Glomerular visceral epithelial cell (primary cell): Measurements from ENCODE around the gene TMPRSS11A.
A peak's percentile ranks its signal among the peaks of the same experiment; 100 is the strongest.

Source experiments
- DNase-seq: peaks from one replicate; pipeline ENCODE4 v3.0.0-alpha.2; 2016; ENCODE audit errors: extremely low spot score

TMPRSS11A gene

GRCh38 chr4:67963356-67963755, at the start of gene TMPRSS11A:
Gene TMPRSS11A (minus strand): TSS chr4:67963493. CDS start chr4:67963393, 100 bp downstream.
- DNase-seq, result no peak

- DNase-seq, result no peak
Observed at GRCh38 chr4:68011684-68012083, 48.4 kb upstream of the TMPRSS11A start.

DNA sequence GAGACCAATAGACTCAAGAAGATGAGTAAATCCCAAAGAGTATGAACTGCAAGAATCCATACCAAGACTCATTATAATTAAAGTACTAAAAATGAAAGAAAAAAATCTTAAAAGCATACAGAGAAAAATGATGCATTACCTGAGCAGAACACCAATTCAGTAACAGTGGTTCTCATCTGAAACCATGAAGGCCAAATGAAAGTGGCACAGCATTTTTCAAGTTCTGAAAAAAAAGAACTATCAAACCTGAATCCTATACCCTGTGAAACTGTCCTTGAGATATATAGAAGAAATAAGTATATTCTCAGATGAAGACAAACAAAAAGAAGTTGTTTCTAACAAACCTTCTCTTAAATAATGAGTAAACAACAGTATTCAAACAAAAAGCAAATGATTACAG, 39.6 kb upstream of the TMPRSS11A start:
- no peak for DNase-seq

DNA sequence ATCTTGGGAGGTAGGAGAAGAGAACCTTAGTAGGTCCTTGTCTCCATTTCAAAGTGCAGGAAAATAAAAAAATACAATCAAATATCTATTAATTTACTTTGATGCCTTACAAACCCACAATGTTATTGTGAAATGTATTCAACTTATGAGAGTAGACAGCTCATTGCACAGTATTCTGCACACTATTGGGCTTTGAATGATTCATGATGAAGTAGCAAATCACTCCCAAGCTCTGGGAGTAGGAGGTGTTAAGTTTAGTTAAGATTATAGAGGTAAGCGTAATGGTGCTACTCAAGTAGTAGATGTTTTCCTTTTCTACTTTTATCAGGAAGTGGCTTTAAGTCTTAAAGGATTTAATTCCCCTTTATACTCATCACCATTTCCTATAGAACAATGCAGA, 32.8 kb upstream of the TMPRSS11A start:
- no peak for DNase-seq

DNA sequence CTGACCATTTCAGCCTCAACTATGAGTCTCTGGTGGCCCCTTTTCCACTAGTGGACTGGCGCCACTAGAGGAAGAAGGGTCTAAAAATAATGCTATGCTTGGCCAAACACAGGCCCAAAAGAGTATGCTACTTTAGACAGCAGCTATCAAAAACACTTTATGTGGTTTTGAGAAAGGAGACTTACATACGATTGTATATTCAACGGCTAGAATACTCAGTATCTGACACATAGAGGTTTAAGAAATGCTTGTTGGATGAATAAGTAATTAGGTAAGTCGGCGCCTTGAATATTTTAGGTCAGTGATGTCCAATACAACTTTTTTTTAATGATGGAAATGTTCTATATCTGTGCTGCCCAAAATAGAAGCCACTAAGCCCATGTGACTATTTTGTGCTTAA, 25.7 kb upstream of the TMPRSS11A start:
- peak; percentile 40 for DNase-seq

- DNase-seq, result peak; percentile 16
Observed at GRCh38 chr4:67983333-67983732, 20.0 kb upstream of the TMPRSS11A start.

DNA sequence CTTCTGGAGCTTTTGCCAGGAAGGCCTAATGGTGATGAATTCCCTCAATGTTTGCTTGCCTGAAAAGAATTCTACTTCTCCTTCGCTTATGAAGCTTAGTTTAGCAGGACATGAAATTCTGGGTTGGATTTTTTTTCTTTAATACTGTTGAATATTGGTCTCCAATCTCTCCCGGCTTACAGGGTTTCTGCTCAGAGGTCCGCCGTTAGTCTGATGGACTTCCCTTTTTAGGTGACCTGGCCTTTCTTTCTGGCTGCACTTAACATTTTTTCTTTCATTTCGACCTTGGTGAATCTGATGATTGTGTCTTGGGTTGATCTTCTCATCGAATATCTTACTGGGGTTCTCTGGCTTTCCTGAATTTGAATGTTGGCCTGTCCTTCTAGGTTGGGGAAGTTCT, 17.2 kb upstream of the TMPRSS11A start:
- DNase-seq, result no peak

DNA sequence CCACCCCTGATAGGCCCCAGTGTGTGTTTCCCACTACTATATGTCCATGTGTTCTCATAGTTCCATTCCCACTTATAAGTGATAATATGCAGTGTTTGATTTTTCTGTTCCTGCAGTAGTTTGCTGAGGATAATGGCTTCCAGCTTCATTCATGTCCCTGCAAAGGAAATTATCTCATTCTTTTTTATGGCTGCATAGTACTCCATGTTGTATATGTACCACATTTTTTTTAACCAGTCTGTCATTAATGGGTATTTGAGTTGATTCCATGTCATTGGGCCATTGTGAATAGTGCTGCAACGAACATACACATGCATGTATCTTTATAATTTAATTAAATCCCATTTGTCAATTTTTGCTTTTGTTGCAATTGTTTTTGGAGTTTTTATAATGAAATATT, 10.3 kb upstream of the TMPRSS11A start:
- no peak for DNase-seq

DNA sequence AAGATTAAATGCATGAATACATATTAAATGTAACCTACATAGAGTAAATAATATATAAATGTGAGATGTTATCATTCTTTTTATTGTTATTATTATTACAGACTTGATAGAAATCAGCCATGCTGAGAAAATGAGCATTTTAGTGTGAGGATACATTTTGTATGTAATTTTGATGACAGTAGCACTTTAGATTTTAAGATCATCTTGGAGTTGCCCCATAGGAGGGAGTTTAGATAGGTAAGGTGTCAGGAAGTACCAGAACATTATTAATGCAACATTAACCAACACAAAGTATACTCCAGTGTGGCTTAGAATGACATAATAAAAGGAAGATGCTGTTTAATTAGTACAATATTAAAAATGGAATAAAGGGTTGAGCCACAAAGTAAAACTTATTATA, 8.4 kb downstream of the TMPRSS11A start:
- no peak for DNase-seq

DNA sequence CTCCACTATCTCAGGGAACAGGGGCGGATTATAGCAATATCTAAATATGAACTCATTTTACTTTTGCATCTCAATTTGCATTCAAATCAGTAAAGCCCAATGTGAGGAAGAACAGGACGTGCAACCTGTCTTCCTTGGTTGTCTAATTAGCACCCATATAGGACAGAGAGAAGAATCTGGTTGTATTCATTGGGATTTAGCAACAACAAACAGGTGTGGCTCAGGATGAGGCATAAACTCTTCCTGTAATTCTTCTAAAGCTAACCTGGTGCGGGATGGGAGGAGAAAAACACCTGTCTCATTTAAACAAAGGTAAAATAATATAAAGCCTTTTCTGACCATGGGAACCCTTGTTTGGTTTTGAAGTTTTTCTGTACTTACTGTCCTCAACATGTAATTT, 22.2 kb downstream of the TMPRSS11A start:
- DNase-seq, result no peak

- no peak for DNase-seq
Observed at GRCh38 chr4:67940506-67940905, 22.8 kb downstream of the TMPRSS11A start.

GRCh38 chr4:67939195-67939594, 24.1 kb downstream of the TMPRSS11A start:
- DNase-seq, result no peak

GRCh38 chr4:67935888-67936287, 27.4 kb downstream of the TMPRSS11A start:
- DNase-seq, result no peak

DNA sequence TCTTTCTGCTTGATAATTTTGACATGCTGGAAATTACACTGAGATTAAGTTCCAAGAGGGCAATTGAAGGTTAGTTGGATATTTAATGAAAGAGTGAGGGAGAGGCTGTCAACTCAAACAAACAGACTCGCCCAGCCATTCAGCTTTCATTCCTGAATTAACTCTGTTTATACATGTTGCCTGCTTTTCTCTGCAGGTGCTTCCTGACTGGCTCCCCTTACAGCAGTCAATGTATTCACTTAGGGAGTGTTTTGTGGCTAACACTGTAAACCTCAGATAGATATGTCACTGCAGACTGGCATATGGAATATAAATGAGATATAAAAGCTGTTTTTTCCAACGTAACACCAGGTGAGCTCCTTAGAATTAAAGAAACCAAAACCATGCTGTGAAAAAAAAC, 28.7 kb downstream of the TMPRSS11A start:
- no peak for DNase-seq

DNA sequence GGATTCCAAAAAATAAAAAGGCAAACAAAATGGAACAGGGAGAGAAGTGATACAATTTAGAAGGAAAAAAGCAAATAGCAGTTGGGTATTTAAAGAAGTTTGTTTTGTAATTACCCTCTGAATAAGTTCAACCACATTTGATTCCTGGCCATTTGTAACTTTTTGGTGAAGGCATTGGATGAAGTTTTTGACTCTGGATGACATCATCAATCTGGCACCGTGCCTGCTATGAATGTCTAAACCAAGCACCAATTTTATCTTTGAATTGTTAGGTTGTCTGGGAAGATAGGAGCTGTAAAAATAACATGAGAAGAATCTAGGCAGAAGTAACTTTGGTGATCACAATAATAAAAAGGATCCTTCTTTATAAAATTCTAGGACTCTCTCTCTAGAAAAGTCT, 29.5 kb downstream of the TMPRSS11A start:
- DNase-seq, result peak; percentile 9

- DNase-seq, result no peak
Observed at GRCh38 chr4:67933038-67933437, 30.3 kb downstream of the TMPRSS11A start.

- no peak for DNase-seq
Observed at GRCh38 chr4:67931256-67931655, 32.0 kb downstream of the TMPRSS11A start.

GRCh38 chr4:67929426-67929825, 33.9 kb downstream of the TMPRSS11A start:
- DNase-seq, result peak; percentile 80

DNA sequence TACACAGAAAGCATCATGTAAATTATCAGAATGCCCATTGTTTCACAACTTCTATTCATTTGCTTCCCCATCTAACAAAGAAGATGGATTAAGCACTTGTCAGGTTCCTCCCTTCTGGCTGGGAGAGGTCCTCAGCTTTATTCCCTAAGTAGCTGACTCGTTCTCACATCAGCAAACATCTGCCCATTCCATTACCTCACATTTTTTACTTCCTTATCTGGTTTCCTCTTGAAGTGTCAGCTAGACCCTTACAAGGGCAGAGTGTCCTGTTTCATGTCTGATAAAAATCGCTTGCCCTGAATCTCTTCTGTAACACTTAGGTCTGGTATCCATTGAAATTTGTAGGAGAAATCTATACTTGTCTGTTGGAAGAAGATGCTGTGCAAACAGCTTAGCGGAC, 34.7 kb downstream of the TMPRSS11A start:
- peak; percentile 44 for DNase-seq

DNA sequence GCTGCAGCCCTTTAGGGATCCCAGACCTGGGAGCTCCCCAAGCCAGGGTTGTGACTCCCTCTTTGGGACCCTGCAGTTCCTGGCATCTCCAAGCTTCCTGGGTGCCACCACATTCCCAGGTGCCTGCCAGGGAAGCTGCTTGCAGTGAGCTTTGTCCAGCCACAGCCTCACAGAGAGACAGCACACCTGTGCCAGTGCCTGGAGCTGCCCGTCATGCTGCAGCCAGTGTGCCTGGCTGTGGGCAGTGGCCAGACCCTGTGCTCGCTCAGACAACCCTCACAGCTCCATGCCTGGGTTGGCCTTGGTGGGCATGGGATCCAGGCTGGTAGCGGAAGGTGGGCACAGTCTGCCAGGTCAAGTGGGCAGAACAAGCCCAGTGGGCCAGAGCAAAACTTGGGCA, 36.0 kb downstream of the TMPRSS11A start:
- DNase-seq, result no peak

DNA sequence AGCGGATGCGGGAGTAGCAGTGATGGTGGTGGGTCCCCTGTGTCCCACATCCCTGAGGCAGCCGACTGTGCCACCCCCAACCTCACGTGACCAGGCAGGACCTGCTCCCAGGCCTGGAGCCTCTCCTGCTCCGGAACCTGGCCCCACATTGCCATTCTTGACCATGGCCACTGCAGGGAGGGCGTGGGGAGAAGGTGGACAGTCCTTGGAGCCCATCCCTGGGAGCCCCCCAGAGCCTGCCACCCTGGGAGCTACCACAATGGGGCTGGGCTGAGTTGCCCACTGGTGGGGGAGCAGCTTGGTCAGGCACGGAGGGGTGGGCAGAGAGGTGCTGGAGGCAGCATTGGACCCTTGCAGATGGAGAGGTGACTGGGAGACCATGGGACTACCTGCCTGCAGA, 36.8 kb downstream of the TMPRSS11A start:
- no peak for DNase-seq

GRCh38 chr4:67922697-67923096, 40.6 kb downstream of the TMPRSS11A start:
- peak; percentile 59 for DNase-seq

- DNase-seq, result peak; percentile 22
Observed at GRCh38 chr4:67918428-67918827, 44.9 kb downstream of the TMPRSS11A start.

DNA sequence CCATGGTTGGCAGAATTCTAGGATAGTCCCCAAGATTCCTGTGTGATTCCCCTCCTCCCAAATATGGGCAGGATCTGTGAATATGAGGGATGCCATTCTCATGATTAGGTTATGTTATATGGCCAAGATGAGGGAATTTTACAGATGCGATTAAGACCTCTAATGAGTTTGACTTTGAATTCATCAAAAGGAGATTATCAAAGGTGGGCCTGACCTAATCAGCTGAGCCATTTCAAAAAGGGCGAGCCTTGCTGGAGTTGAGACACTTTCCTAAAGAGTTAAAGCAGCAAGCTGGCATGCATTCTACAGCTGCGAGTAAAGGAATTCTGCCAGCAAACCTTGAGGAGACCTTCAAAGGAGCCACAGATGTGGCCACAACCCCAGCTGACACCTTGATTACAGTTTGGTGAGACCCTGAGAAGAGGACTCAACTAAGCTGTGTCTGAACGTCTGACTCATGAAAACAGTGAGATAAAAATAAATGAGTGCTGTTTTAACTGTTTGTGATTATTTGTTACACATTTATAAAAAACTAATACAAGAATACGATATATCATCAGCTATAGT, 47.8 kb downstream of the TMPRSS11A start:
- no peak for DNase-seq
